ENCODE results near the gene CACNA1B. TPM values are rescaled to one million over a fixed set of nuclear protein-coding genes. Genes with fewer than 3 reads are reported as not detected.

CACNA1B gene
- total and polyA plus RNA-seq, 7 experiments from 2014 or later, result 0.07 TPM; not detected in 6

DNA sequence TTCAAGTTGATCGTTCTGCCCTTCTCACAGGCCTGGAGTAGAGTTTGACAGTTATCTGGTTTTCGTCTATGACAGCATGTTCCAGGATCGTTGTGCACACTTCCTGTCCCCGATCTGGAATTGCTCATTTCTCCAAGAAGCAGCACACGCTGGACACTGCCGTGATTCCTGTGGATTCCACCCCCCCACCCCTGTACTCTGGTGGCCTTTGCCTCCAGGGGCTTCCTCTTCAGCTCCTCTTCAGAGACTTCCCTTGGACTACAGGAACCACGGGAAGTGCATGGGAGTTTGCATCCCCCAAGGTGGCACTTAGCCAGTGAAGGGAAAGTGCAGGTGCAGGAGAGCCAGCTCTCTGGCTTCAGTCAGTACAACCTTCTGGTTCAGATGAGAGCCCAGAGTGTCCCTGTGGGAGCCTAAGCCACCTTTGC is 160.7 kb downstream of the CACNA1B start:
- Histone ChIP-seq H3K27me3 (ENCODE audit: control insufficient read depth in 2 of 2, insufficient read depth in 2 of 2, low read length in 2 of 2) (peaks cover 0 to 3% of the 10 kb centered on the region in 2 donors), H3K27ac (ENCODE audit: low read depth, low read length) (no peak overlapping the region), H3K9me3 (ENCODE audit: control insufficient read depth in 2 of 3, low read length in 3 of 3) (no peaks in the 10 kb centered on the region), H3K4me1 (ENCODE audit: control insufficient read depth in 2 of 2, insufficient read depth in 2 of 2, low read length in 2 of 2) (no peaks in the 10 kb centered on the region), H3K36me3 (ENCODE audit: control insufficient read depth in 2 of 3, insufficient read depth in 3 of 3, low read length in 3 of 3) (no peaks in the 10 kb centered on the region), H3K4me3 (ENCODE audit: low read length) (no peak overlapping the region)
- intact Hi-C loops (cut with micrococcal nuclease), result no loop called here
- Mint-ChIP-seq H3K27ac (no peak overlapping the region), H3K4me1 (no peaks in the 10 kb centered on the region), H3K36me3 (peaks cover 0 to under 1% (median 0%) of the 10 kb centered on the region in 5 donors), H3K27me3 (peaks cover 3 to 53% (median 30%) of the 10 kb centered on the region in 5 donors), H3K4me3 (no peak overlapping the region), H3K9me3 (peaks cover 0 to 13% (median under 1%) of the 10 kb centered on the region in 11 donors)
- no peak for DNase-seq
- no peak for ATAC-seq
- POLR2A ChIA-PET, result no interaction called here
- CTCF ChIA-PET, result no interaction called here

DNA sequence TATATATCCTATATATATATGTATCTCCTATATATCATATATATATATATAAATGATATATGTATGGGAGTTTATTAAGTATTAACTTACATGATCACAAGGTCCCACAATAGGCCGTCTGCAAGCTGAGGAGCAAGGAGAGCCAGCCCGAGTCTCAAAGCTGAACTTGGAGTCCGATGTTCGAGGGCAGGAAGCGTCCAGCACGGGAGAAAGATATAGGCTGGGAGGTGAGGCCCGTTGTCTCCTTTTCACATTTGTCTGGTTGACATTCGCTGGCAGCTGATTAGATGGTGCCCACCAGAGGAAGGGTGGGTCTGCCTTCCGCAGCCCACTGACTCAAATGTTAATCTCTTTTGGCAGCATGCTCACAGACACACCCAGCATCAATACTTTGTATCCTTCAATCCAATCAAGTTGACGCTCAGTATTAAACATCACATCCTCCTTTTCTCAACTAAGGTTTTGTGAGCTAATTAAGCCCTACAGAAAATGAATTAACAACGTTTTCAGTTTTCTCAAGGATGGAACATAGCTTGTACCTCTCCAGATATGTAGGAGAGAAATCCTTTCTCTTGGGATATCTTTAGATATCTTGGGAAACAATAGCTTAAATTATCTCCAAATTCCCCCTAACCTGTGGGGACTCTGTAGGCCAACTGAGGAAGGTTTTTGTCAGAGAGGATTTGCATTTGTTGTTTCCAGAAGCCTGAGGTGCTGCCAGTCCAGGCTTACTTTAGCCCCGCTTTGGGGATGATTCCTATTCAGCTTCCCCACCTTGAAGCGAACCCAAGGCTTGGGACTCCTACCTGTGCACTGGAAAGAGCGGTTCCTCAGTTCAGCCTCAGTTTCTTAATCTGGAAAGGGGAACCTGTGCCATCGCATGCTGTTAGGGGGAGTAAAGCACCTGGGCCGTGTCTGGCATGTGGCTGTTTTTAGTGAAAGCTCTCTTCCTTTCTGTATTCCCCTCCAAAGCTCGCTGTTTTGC is 163.2 kb downstream of the CACNA1B start:
- peaks cover 0 to 3% of the 10 kb centered on the region in 2 donors for H3K27me3 ChIP-seq (ENCODE audit: control insufficient read depth in 2 of 2, insufficient read depth in 2 of 2, low read length in 2 of 2)
- intact Hi-C loops (cut with micrococcal nuclease), result no loop called here
- H3K27ac Mint-ChIP-seq, result no peak overlapping the region
- no peak overlapping the region for H3K4me3 ChIP-seq (ENCODE audit: low read length)
- H3K36me3 Mint-ChIP-seq, result no peaks in the 10 kb centered on the region
- CTCF ChIA-PET, result no interaction called here
- H3K9me3 ChIP-seq (ENCODE audit: control insufficient read depth in 2 of 3, low read length in 3 of 3), result no peaks in the 10 kb centered on the region
- no peak overlapping the region for H3K4me3 Mint-ChIP-seq
- no peak overlapping the region for H3K27ac ChIP-seq (ENCODE audit: low read depth, low read length)
- no peak for DNase-seq
- peaks cover 0 to 2% (median 0%) of the 10 kb centered on the region in 11 donors for H3K9me3 Mint-ChIP-seq
- peaks cover 0 to 42% (median 24%) of the 10 kb centered on the region in 5 donors for H3K27me3 Mint-ChIP-seq
- no peaks in the 10 kb centered on the region for H3K4me1 ChIP-seq (ENCODE audit: control insufficient read depth in 2 of 2, insufficient read depth in 2 of 2, low read length in 2 of 2)
- H3K36me3 ChIP-seq (ENCODE audit: control insufficient read depth in 2 of 3, insufficient read depth in 3 of 3, low read length in 3 of 3), result no peaks in the 10 kb centered on the region
- POLR2A ChIA-PET, result no interaction called here
- H3K4me1 Mint-ChIP-seq, result peaks cover 0 to 3% (median 0%) of the 10 kb centered on the region in 7 donors
- no peak for ATAC-seq

DNA sequence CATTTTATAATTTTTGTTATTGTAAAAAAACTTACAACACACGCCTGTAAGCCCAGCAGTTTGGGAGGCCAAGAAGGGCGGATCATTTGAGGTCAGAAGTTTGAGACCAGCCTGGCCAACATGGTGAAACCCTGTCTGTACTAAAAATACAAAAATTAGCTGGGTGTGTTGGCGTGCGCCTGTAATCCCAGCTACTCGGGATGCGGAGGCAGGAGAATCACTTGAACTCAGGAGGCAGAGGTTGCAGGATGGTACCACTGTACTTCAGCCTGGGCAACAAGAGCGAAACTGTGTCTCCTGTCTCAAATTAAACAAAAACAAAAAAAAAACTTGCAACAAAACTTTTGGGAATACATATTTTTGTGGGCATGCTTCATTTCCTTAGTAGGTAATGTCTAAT is 164.6 kb downstream of the CACNA1B start:
- CTCF ChIA-PET, result no interaction called here
- no peak overlapping the region for H3K4me3 Mint-ChIP-seq
- Histone ChIP-seq H3K27ac (ENCODE audit: low read depth, low read length) (no peak overlapping the region), H3K4me1 (ENCODE audit: control insufficient read depth in 2 of 2, insufficient read depth in 2 of 2, low read length in 2 of 2) (no peaks in the 10 kb centered on the region), H3K4me3 (ENCODE audit: low read length) (no peak overlapping the region), H3K36me3 (ENCODE audit: control insufficient read depth in 2 of 3, insufficient read depth in 3 of 3, low read length in 3 of 3) (no peaks in the 10 kb centered on the region), H3K27me3 (ENCODE audit: control insufficient read depth in 2 of 2, insufficient read depth in 2 of 2, low read length in 2 of 2) (no peaks in the 10 kb centered on the region), H3K9me3 (ENCODE audit: control insufficient read depth in 2 of 3, low read length in 3 of 3) (no peaks in the 10 kb centered on the region)
- H3K36me3 Mint-ChIP-seq, result no peaks in the 10 kb centered on the region
- peaks cover 0 to 3% (median 0%) of the 10 kb centered on the region in 7 donors for H3K4me1 Mint-ChIP-seq
- no peak for DNase-seq
- intact Hi-C loops (cut with micrococcal nuclease), result no loop called here
- H3K9me3 Mint-ChIP-seq, result peaks cover 0 to 2% (median 0%) of the 10 kb centered on the region in 11 donors
- no peak for ATAC-seq
- no peak overlapping the region for H3K27ac Mint-ChIP-seq
- POLR2A ChIA-PET, result no interaction called here
- peaks cover 0 to 34% (median 14%) of the 10 kb centered on the region in 5 donors for H3K27me3 Mint-ChIP-seq

DNA sequence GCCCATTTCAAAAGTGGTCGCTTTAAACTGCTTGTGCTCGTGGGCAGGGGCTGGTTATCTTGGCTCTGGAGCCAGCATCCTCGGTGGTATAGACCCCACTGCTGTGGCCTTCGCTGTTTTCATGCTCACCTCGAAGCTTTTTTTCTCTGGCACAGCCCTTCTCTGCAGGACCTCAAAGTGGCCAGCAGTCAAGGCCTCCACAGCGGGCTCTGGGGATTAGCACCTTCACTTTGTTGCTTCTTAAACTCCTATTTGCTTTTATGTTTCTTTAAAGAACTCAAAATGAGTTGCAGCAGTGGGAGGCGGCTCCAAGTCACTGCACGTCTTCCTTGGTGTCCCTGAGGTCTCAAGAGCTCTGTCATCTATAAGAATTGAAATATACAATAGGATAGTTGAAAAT is 165.1 kb downstream of the CACNA1B start:
- Mint-ChIP-seq H3K4me1 (peaks cover 0 to 3% (median 0%) of the 10 kb centered on the region in 7 donors), H3K27me3 (peaks cover 0 to 33% (median 14%) of the 10 kb centered on the region in 5 donors), H3K27ac (no peak overlapping the region), H3K36me3 (no peaks in the 10 kb centered on the region), H3K9me3 (peaks cover 0 to 2% (median 0%) of the 10 kb centered on the region in 11 donors), H3K4me3 (no peak overlapping the region)
- Histone ChIP-seq H3K4me3 (ENCODE audit: low read length) (no peak overlapping the region), H3K9me3 (ENCODE audit: control insufficient read depth in 2 of 3, low read length in 3 of 3) (no peaks in the 10 kb centered on the region), H3K4me1 (ENCODE audit: control insufficient read depth in 2 of 2, insufficient read depth in 2 of 2, low read length in 2 of 2) (no peaks in the 10 kb centered on the region), H3K27ac (ENCODE audit: low read depth, low read length) (no peak overlapping the region), H3K27me3 (ENCODE audit: control insufficient read depth in 2 of 2, insufficient read depth in 2 of 2, low read length in 2 of 2) (no peaks in the 10 kb centered on the region), H3K36me3 (ENCODE audit: control insufficient read depth in 2 of 3, insufficient read depth in 3 of 3, low read length in 3 of 3) (no peaks in the 10 kb centered on the region)
- ChIA-PET CTCF (no interaction called here), POLR2A (no interaction called here)
- no peak for ATAC-seq
- intact Hi-C loops (cut with micrococcal nuclease), result no loop called here
- no peak for DNase-seq

DNA sequence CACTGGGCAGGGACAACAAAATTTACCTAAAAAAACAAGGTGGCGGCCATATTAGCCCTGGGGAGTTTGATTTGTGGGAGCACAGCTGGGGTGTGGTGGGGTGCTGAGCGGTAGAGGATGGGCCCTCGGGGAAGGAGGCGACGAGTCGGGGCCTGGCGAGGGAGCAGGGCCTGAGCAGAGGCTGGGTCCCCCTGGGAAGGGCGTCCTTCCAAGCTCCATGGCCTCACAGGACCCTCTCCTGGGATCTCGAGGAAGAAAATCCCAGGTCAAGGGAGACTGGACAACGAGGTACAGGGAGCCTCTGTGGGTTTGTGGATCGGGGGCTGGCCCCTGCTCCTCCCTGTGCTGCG is 165.5 kb downstream of the CACNA1B start:
- Mint-ChIP-seq H3K4me3 (no peak overlapping the region), H3K36me3 (no peaks in the 10 kb centered on the region), H3K9me3 (peaks cover 0 to 2% (median 0%) of the 10 kb centered on the region in 11 donors), H3K27me3 (peaks cover 0 to 33% (median 14%) of the 10 kb centered on the region in 5 donors), H3K27ac (no peak overlapping the region), H3K4me1 (peaks cover 0 to 3% (median 0%) of the 10 kb centered on the region in 7 donors)
- CTCF ChIA-PET, result no interaction called here
- DNase-seq (no peak), ATAC-seq (no peak)
- Histone ChIP-seq H3K4me3 (ENCODE audit: low read length) (no peak overlapping the region), H3K4me1 (ENCODE audit: control insufficient read depth in 2 of 2, insufficient read depth in 2 of 2, low read length in 2 of 2) (no peaks in the 10 kb centered on the region), H3K27ac (ENCODE audit: low read depth, low read length) (no peak overlapping the region), H3K36me3 (ENCODE audit: control insufficient read depth in 2 of 3, insufficient read depth in 3 of 3, low read length in 3 of 3) (no peaks in the 10 kb centered on the region), H3K9me3 (ENCODE audit: control insufficient read depth in 2 of 3, low read length in 3 of 3) (no peaks in the 10 kb centered on the region), H3K27me3 (ENCODE audit: control insufficient read depth in 2 of 2, insufficient read depth in 2 of 2, low read length in 2 of 2) (no peaks in the 10 kb centered on the region)
- intact Hi-C loops (cut with micrococcal nuclease), result no loop called here
- POLR2A ChIA-PET, result no interaction called here

DNA sequence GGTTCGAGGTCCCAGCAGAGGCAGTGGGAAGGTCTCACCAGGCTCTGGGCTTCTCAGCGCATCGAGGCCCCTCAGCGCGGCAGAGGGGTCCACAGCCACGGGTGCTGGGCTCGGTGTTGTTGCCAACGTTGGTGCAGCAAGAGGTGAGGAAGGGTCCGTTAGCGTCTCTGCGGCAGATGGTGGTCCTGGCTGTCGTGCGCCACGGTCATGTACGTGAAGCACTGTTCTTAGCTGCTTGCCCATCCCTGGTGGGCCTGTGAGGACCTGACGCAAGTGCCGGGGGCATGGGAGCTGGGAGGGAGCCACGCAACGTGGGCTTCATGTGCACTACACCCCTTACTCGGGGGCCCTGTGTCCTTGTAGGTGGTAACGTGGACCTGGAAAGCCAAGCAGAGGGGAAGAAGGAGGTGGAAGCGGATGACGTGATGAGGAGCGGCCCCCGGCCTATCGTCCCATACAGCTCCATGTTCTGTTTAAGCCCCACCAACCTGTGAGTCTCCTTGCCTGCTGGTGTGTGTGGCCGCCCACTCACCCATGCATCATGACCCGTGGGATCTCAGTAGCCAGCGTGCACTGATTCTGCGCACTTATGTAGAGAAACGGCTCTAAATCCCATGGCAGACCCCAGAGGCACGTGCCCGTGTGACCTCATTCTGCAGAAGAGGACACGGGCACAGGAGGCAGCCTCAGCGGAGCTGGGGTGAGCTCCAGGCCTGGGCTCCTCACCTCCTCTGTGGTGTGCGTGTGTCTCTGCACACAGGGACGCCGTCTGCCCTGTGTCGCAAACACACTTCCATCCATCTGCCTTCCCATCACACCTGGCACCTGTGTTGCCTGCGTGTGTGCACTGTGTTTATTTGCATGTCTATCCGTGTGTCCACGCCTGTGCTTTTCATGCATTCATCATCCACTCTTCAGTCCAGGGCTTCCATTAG is 166.1 kb downstream of the CACNA1B start:
- Histone ChIP-seq H3K4me3 (ENCODE audit: low read length) (no peak overlapping the region), H3K27me3 (ENCODE audit: control insufficient read depth in 2 of 2, insufficient read depth in 2 of 2, low read length in 2 of 2) (no peaks in the 10 kb centered on the region), H3K9me3 (ENCODE audit: control insufficient read depth in 2 of 3, low read length in 3 of 3) (no peaks in the 10 kb centered on the region), H3K36me3 (ENCODE audit: control insufficient read depth in 2 of 3, insufficient read depth in 3 of 3, low read length in 3 of 3) (no peaks in the 10 kb centered on the region), H3K4me1 (ENCODE audit: control insufficient read depth in 2 of 2, insufficient read depth in 2 of 2, low read length in 2 of 2) (no peaks in the 10 kb centered on the region), H3K27ac (ENCODE audit: low read depth, low read length) (no peak overlapping the region)
- DNase-seq (no peak), ATAC-seq (no peak)
- ChIA-PET CTCF (no interaction called here), POLR2A (no interaction called here)
- Mint-ChIP-seq H3K9me3 (peaks cover 0 to 2% (median 0%) of the 10 kb centered on the region in 11 donors), H3K36me3 (no peaks in the 10 kb centered on the region), H3K4me1 (peaks cover 0 to 3% (median 0%) of the 10 kb centered on the region in 7 donors), H3K27ac (no peak overlapping the region), H3K4me3 (no peak overlapping the region), H3K27me3 (peaks cover 0 to 28% (median 14%) of the 10 kb centered on the region in 5 donors)
- intact Hi-C loops (cut with micrococcal nuclease), result no loop called here

All from naive thymus-derived CD4-positive, alpha-beta T cell (primary cell).